Measurements from ENCODE around the gene HINT3.

GRCh38 chr6:125913145-125913544 is 43.4 kb upstream of the HINT3 start:
- TF ChIP-seq CTCF (IDR thresholded peaks at IDR 0.05): no peak
- no peak for TF ChIP-seq POLR2A (IDR thresholded peaks at IDR 0.05)
